Measurements from ENCODE around the gene NRIP1.

NRIP1 gene

DNA sequence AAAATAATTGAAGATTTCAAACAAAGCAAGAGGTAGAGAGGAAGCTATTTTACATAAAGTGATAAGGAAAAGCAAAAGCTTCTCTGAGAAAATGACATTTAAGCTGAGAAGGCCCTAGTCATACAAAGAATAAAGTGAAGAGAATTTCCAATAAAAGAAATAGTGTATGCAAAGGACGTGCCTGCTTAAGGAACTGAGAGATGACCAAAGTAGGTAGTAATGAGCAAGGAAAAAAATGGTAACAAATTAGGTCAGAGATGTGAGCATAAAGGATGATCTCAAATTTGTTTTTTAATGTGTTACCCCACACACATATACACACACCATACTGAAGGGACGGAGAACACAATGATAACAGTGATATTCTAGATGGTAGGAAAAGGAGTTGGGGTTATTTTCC lies 46.4 kb downstream of the NRIP1 start:
- ChIA-PET CTCF (no interaction called here), POLR2A (no interaction called here)
- peak; percentile 15 for DNase-seq (ENCODE audit: extremely low spot score)
- TF ChIP-seq, protein P1, sequence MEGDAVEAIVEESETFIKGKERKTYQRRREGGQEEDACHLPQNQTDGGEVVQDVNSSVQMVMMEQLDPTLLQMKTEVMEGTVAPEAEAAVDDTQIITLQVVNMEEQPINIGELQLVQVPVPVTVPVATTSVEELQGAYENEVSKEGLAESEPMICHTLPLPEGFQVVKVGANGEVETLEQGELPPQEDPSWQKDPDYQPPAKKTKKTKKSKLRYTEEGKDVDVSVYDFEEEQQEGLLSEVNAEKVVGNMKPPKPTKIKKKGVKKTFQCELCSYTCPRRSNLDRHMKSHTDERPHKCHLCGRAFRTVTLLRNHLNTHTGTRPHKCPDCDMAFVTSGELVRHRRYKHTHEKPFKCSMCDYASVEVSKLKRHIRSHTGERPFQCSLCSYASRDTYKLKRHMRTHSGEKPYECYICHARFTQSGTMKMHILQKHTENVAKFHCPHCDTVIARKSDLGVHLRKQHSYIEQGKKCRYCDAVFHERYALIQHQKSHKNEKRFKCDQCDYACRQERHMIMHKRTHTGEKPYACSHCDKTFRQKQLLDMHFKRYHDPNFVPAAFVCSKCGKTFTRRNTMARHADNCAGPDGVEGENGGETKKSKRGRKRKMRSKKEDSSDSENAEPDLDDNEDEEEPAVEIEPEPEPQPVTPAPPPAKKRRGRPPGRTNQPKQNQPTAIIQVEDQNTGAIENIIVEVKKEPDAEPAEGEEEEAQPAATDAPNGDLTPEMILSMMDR (IDR thresholded peaks at IDR 0.05; ENCODE audit: control extremely low read depth, extremely low read depth, low read depth, missing control alignments): no peak

GRCh38 chr21:15015622-15016471 lies 49.0 kb downstream of the NRIP1 start:
- TF ChIP-seq, protein P1 (IDR thresholded peaks at IDR 0.05; ENCODE audit: control extremely low read depth, extremely low read depth, low read depth, missing control alignments): no peak
- POLR2A ChIA-PET: no interaction called here
- no peak for DNase-seq (ENCODE audit: extremely low spot score)
- CTCF ChIA-PET: no interaction called here

DNA sequence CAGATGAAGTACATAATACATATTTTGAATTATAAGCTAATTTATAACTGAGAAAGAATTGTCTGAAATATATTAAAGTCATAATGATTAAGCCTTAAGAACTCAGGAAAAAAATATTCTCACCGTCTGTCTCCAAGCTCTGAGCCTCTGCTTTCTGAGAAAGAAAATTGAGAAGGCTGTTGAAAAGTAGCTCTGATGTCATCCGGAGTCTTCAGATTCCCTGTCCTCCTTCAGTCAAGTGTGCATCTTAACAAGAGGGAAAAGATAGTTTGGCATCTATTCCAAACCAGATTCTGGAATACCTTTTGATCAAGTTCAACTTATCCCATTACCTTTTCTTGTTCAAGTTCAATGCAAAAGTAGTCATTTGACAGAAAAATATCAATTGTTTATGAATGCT lies 50.6 kb downstream of the NRIP1 start:
- TF ChIP-seq, protein P1 (IDR thresholded peaks at IDR 0.05; ENCODE audit: control extremely low read depth, extremely low read depth, low read depth, missing control alignments): no peak
- ChIA-PET CTCF (interaction anchor here (1.0 to 1.4 kb wide), 3 partner anchors 9 to 12 kb away, joined by 4 read pairs; no protein-coding TSS in a partner anchor), POLR2A (no interaction called here)
- DNase-seq (ENCODE audit: extremely low spot score): no peak

- TF ChIP-seq, protein P1 (IDR thresholded peaks at IDR 0.05; ENCODE audit: control extremely low read depth, extremely low read depth, low read depth, missing control alignments): no peak
- CTCF ChIA-PET: interaction anchor here (1.0 to 1.1 kb wide), 2 partner anchors 10 to 13 kb away, joined by 3 read pairs; no protein-coding TSS in a partner anchor
- no peak for DNase-seq (ENCODE audit: extremely low spot score)
- POLR2A ChIA-PET: no interaction called here
These were observed 52.8 kb downstream of the NRIP1 start for GRCh38 chr21:15011967-15012366.

DNA sequence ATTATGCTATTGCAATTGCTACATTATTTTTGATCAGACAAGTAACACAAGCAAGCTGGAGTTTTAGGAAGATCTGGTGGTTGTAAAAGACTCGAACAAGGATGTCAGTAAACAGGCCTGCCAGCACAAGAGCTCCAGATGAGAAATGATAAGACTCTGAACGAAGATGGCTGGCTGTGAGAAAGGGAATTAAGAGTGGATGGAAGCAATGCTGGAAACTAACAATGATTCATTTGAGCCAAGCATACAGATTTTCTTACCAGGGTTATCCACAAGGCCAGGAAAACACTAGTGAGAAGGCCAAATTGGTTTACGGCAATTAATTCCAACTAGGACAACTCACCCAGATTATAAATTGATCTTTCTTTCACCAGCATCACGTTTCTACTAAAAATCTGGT lies 54.2 kb downstream of the NRIP1 start:
- no peak for DNase-seq (ENCODE audit: extremely low spot score)
- POLR2A ChIA-PET: no interaction called here
- CTCF ChIA-PET: interaction anchor here (1.1 kb wide), 1 partner anchor 757 kb away, joined by 3 read pairs; no protein-coding TSS in a partner anchor
- TF ChIP-seq, protein P1 (IDR thresholded peaks at IDR 0.05; ENCODE audit: control extremely low read depth, extremely low read depth, low read depth, missing control alignments): no peak

DNA sequence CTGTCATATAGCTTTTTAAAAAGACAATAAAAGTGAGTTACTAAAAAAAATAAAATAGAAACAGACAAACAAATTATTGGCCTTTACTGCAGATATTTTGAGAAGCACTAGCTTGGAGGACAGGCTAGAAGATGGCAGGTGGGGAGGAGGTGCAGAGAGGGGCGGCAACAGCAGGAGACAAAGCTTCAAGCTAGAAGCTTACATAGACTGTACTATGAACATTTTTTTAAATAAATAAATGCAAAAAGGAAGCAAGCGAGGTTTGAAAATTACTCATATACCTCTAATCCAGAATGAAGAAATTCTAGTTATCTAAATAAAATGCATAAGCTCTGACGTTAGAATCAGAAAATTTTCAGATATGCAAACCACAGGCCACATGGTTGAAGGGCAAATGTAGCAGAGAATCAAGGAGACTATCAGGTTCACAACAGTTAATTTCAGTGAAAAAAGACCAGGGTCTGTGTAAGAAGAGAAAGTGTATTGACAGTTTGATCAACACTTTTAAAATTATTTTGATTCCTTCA lies 54.9 kb downstream of the NRIP1 start:
- POLR2A ChIA-PET: no interaction called here
- CTCF ChIA-PET: interaction anchor here (1.0 to 1.1 kb wide), 3 partner anchors 9 to 756 kb away, joined by 3 to 4 read pairs (median 4); no protein-coding TSS in a partner anchor
- TF ChIP-seq, protein P1 (IDR thresholded peaks at IDR 0.05; ENCODE audit: control extremely low read depth, extremely low read depth, low read depth, missing control alignments): no peak
- DNase-seq (ENCODE audit: extremely low spot score): no peak
